ENCODE measurements around the gene PGF. TPM values are rescaled to one million over a fixed set of nuclear protein-coding genes. Genes with fewer than 3 reads are reported as not detected.

Gene PGF
- total RNA-seq, 1 donor from 2014 or later = 252 TPM

GRCh38 chr14:74918380-74918779, 37.0 kb downstream of the PGF start:
- no peak for DNase-seq

- DNase-seq = no peak
Observed at GRCh38 chr14:74917646-74918081, 37.7 kb downstream of the PGF start.

GRCh38 chr14:74917178-74917543, 38.2 kb downstream of the PGF start:
- DNase-seq = no peak

- no peak for DNase-seq
Observed at GRCh38 chr14:74915826-74916225, 39.6 kb downstream of the PGF start.

- DNase-seq = no peak
Observed at GRCh38 chr14:74915426-74915825, 40.0 kb downstream of the PGF start.

- peak; percentile 88 for DNase-seq
Observed at GRCh38 chr14:74913986-74914573, 41.3 kb downstream of the PGF start.

GRCh38 chr14:74913393-74913910, 41.9 kb downstream of the PGF start:
- DNase-seq = no peak

- DNase-seq = no peak
Observed at GRCh38 chr14:74912801-74913200, 42.6 kb downstream of the PGF start.

- no peak for DNase-seq
Observed at GRCh38 chr14:74912111-74912510, 43.3 kb downstream of the PGF start.

- DNase-seq = no peak
Observed at GRCh38 chr14:74911704-74912103, 43.7 kb downstream of the PGF start.

- DNase-seq = no peak
Observed at GRCh38 chr14:74911221-74911620, 44.2 kb downstream of the PGF start.

- peak; percentile 14 for DNase-seq
Observed at GRCh38 chr14:74910556-74910955, 44.8 kb downstream of the PGF start.

GRCh38 chr14:74909911-74910310, 45.5 kb downstream of the PGF start:
- DNase-seq = no peak

- no peak for DNase-seq
Observed at GRCh38 chr14:74909501-74909900, 45.9 kb downstream of the PGF start.

- DNase-seq = peak; percentile 35
Observed at GRCh38 chr14:74908861-74909341, 46.5 kb downstream of the PGF start.

- peak; percentile 7 for DNase-seq
Observed at GRCh38 chr14:74907744-74908143, 47.7 kb downstream of the PGF start.

GRCh38 chr14:74906925-74907521, 48.4 kb downstream of the PGF start:
- DNase-seq = peak; percentile 44

- DNase-seq = peak; percentile 78
Observed at GRCh38 chr14:74905595-74906142, 49.7 kb downstream of the PGF start.

- no peak for DNase-seq
Observed at GRCh38 chr14:74904635-74905503, 50.5 kb downstream of the PGF start.

- DNase-seq = no peak
Observed at GRCh38 chr14:74902941-74903705, 52.3 kb downstream of the PGF start.

GRCh38 chr14:74898694-74899093, 56.7 kb downstream of the PGF start:
- no peak for DNase-seq

- no peak for DNase-seq
Observed at GRCh38 chr14:74898083-74898482, 57.3 kb downstream of the PGF start.
